ENCODE measurements around the gene ANKH. TPM values are rescaled to one million over a fixed set of nuclear protein-coding genes. Genes with fewer than 3 reads are reported as not detected.
"Not testable (repeated sequence)": the region's sequence is repeated elsewhere in the genome, so short reads cannot be mapped to it uniquely, and the experiment has no call there.

Gene ANKH
- total RNA-seq, 1 experiment from 2014 or later, result 16.9 TPM

DNA sequence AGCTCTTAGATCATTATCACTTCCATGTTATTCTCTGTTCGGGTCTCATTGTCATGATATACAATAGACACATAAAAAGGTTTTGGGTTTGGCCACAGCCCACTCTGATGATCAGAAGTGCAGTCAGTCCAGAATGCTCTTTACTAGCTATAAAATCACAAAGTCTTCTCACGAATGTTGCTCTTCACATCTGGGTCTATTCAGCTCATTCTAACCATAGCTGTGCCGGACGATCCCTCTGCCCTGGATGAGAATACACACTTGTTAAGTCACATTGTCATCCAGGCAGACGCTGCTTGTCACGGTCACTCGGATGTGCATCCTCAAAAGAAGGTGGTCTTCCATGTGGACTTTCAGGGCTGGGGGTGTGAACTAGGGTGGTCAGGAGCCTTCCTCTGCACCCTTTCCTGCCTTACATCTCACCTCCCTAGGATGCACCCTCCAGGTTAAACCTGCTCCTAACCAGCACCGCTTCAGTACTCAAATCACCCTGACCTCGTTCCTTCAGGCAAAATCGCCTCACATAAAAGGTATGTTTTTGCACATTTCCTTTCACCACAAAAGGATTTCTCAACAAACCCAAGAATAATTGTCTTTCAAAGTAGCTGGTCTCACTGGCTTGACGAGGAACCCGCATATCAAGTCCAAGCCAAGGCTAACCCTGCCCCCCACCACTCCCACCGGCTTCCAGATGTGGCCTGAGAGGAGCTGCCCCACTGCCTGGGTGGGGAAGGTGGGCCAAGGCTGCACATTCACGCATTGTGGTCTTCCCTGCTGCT, 21.9 kb downstream of the ANKH start (continued):
- TF ChIP-seq, protein P1, sequence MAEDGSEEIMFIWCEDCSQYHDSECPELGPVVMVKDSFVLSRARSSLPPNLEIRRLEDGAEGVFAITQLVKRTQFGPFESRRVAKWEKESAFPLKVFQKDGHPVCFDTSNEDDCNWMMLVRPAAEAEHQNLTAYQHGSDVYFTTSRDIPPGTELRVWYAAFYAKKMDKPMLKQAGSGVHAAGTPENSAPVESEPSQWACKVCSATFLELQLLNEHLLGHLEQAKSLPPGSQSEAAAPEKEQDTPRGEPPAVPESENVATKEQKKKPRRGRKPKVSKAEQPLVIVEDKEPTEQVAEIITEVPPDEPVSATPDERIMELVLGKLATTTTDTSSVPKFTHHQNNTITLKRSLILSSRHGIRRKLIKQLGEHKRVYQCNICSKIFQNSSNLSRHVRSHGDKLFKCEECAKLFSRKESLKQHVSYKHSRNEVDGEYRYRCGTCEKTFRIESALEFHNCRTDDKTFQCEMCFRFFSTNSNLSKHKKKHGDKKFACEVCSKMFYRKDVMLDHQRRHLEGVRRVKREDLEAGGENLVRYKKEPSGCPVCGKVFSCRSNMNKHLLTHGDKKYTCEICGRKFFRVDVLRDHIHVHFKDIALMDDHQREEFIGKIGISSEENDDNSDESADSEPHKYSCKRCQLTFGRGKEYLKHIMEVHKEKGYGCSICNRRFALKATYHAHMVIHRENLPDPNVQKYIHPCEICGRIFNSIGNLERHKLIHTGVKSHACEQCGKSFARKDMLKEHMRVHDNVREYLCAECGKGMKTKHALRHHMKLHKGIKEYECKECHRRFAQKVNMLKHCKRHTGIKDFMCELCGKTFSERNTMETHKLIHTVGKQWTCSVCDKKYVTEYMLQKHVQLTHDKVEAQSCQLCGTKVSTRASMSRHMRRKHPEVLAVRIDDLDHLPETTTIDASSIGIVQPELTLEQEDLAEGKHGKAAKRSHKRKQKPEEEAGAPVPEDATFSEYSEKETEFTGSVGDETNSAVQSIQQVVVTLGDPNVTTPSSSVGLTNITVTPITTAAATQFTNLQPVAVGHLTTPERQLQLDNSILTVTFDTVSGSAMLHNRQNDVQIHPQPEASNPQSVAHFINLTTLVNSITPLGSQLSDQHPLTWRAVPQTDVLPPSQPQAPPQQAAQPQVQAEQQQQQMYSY (CRISPR knock-in tag; IDR thresholded peaks at IDR 0.05), result no peak
- TF ChIP-seq ETV6 (CRISPR knock-in tag; IDR thresholded peaks at IDR 0.05), result no peak
- TF ChIP-seq JAZF1 (CRISPR knock-in tag; IDR thresholded peaks at IDR 0.05), result no peak
- TF ChIP-seq, protein P2, sequence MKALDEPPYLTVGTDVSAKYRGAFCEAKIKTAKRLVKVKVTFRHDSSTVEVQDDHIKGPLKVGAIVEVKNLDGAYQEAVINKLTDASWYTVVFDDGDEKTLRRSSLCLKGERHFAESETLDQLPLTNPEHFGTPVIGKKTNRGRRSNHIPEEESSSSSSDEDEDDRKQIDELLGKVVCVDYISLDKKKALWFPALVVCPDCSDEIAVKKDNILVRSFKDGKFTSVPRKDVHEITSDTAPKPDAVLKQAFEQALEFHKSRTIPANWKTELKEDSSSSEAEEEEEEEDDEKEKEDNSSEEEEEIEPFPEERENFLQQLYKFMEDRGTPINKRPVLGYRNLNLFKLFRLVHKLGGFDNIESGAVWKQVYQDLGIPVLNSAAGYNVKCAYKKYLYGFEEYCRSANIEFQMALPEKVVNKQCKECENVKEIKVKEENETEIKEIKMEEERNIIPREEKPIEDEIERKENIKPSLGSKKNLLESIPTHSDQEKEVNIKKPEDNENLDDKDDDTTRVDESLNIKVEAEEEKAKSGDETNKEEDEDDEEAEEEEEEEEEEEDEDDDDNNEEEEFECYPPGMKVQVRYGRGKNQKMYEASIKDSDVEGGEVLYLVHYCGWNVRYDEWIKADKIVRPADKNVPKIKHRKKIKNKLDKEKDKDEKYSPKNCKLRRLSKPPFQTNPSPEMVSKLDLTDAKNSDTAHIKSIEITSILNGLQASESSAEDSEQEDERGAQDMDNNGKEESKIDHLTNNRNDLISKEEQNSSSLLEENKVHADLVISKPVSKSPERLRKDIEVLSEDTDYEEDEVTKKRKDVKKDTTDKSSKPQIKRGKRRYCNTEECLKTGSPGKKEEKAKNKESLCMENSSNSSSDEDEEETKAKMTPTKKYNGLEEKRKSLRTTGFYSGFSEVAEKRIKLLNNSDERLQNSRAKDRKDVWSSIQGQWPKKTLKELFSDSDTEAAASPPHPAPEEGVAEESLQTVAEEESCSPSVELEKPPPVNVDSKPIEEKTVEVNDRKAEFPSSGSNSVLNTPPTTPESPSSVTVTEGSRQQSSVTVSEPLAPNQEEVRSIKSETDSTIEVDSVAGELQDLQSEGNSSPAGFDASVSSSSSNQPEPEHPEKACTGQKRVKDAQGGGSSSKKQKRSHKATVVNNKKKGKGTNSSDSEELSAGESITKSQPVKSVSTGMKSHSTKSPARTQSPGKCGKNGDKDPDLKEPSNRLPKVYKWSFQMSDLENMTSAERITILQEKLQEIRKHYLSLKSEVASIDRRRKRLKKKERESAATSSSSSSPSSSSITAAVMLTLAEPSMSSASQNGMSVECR (CRISPR knock-in tag; IDR thresholded peaks at IDR 0.05; ENCODE audit: borderline replicate concordance), result no peak
- TF ChIP-seq, protein P3, sequence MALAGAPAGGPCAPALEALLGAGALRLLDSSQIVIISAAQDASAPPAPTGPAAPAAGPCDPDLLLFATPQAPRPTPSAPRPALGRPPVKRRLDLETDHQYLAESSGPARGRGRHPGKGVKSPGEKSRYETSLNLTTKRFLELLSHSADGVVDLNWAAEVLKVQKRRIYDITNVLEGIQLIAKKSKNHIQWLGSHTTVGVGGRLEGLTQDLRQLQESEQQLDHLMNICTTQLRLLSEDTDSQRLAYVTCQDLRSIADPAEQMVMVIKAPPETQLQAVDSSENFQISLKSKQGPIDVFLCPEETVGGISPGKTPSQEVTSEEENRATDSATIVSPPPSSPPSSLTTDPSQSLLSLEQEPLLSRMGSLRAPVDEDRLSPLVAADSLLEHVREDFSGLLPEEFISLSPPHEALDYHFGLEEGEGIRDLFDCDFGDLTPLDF (CRISPR knock-in tag; IDR thresholded peaks at IDR 0.05), result no peak
- no peak for TF ChIP-seq FOXJ3 (CRISPR knock-in tag; IDR thresholded peaks at IDR 0.05; ENCODE audit: borderline replicate concordance)
- TF ChIP-seq, protein P4, sequence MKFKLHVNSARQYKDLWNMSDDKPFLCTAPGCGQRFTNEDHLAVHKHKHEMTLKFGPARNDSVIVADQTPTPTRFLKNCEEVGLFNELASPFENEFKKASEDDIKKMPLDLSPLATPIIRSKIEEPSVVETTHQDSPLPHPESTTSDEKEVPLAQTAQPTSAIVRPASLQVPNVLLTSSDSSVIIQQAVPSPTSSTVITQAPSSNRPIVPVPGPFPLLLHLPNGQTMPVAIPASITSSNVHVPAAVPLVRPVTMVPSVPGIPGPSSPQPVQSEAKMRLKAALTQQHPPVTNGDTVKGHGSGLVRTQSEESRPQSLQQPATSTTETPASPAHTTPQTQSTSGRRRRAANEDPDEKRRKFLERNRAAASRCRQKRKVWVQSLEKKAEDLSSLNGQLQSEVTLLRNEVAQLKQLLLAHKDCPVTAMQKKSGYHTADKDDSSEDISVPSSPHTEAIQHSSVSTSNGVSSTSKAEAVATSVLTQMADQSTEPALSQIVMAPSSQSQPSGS (CRISPR knock-in tag; IDR thresholded peaks at IDR 0.05; ENCODE audit: borderline replicate concordance, low read depth), result no peak

DNA sequence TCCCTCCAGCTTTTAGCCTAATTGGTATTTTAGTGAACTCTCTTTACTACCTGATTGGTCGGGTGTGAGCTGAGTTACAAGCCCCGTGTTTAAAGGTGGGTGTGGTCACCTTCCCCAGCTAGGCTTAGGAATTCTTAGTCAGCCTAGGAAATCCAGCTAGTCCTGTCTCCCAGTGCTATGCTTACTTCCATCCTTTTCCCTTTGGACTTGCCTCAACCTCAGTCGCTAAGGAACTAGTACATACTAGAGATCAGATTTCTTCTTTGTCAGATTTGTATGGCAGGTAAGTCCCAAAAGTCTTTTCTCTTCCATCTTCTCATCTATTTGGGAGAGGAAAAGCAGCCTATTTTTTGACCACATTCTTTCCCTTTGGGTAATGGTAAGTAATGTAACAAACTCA, 22.6 kb downstream of the ANKH start:
- H3K36me3 Mint-ChIP-seq, H3K27ac Mint-ChIP-seq, ATAC-seq: not testable (repeated sequence)

DNA sequence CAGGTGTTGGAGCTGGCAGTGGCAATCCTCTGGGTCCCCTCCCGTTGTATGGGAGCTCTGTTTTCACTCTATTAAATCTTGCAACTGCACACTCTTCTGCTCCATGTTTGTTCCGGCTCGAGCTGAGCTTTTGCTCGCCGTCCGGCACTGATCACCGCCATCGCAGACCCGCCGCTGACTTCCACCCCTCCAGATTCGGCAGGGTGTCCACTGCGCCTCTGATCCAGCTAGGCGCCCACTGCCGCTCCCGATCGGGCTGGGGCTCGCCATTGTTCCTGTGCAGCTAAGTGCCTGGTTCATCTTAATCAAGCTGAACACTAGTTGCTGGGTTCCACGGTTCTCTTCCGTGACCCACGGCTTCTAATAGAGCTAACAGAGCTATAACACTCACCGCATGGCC, 23.2 kb downstream of the ANKH start:
- Mint-ChIP-seq H3K9me3 (no peaks in the 10 kb centered on the region), H3K4me3 (no peak overlapping the region), H3K27ac (no peak overlapping the region), H3K4me1 (peaks cover 49% of the 10 kb centered on the region), H3K27me3 (ENCODE audit: low read depth) (no peaks in the 10 kb centered on the region), H3K36me3 (no peaks in the 10 kb centered on the region)
- ATAC-seq (no peak), DNase-seq (ENCODE audit: low spot score) (no peak)
- TF ChIP-seq, protein P5, sequence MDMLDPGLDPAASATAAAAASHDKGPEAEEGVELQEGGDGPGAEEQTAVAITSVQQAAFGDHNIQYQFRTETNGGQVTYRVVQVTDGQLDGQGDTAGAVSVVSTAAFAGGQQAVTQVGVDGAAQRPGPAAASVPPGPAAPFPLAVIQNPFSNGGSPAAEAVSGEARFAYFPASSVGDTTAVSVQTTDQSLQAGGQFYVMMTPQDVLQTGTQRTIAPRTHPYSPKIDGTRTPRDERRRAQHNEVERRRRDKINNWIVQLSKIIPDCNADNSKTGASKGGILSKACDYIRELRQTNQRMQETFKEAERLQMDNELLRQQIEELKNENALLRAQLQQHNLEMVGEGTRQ (CRISPR knock-in tag; IDR thresholded peaks at IDR 0.05), result no peak
- TF ChIP-seq ZNF219 (CRISPR knock-in tag; IDR thresholded peaks at IDR 0.05; ENCODE audit: borderline replicate concordance), result no peak
- TF ChIP-seq GABPB1 (CRISPR knock-in tag; IDR thresholded peaks at IDR 0.05), result no peak
- no peak for TF ChIP-seq ZNF121 (CRISPR knock-in tag; IDR thresholded peaks at IDR 0.05)
- no peak for TF ChIP-seq PRRX2 (CRISPR knock-in tag; IDR thresholded peaks at IDR 0.05)
- no peak for TF ChIP-seq ZNF138 (CRISPR knock-in tag; conservative IDR thresholded peaks at IDR 0.05)
- TF ChIP-seq, protein P6, sequence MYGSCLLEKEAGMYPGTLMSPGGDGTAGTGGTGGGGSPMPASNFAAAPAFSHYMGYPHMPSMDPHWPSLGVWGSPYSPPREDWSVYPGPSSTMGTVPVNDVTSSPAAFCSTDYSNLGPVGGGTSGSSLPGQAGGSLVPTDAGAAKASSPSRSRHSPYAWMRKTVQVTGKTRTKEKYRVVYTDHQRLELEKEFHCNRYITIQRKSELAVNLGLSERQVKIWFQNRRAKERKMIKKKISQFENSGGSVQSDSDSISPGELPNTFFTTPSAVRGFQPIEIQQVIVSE (CRISPR knock-in tag; IDR thresholded peaks at IDR 0.05; ENCODE audit: borderline replicate concordance), result no peak
- no peak for TF ChIP-seq ETV6 (CRISPR knock-in tag; IDR thresholded peaks at IDR 0.05)
- no peak for TF ChIP-seq GTF2I (CRISPR knock-in tag; conservative IDR thresholded peaks at IDR 0.05)
- TF ChIP-seq MYBL2 (CRISPR knock-in tag; IDR thresholded peaks at IDR 0.05), result no peak
- TF ChIP-seq, protein P7, sequence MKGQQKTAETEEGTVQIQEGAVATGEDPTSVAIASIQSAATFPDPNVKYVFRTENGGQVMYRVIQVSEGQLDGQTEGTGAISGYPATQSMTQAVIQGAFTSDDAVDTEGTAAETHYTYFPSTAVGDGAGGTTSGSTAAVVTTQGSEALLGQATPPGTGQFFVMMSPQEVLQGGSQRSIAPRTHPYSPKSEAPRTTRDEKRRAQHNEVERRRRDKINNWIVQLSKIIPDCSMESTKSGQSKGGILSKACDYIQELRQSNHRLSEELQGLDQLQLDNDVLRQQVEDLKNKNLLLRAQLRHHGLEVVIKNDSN (CRISPR knock-in tag; IDR thresholded peaks at IDR 0.05), result no peak
- CTCF ChIA-PET, result interaction anchor here (1.0 to 2.1 kb wide), 5 partner anchors 10 to 167 kb away, joined by 3 to 5 read pairs (median 4); no protein-coding TSS in a partner anchor
- POLR2A ChIA-PET, result no interaction called here

More for the DNA sequence above, 22.6 kb downstream of the ANKH start:
- H3K27me3 Mint-ChIP-seq (ENCODE audit: low read depth); DNase-seq (ENCODE audit: low spot score); POLR2A ChIA-PET; H3K4me3 Mint-ChIP-seq; H3K9me3 Mint-ChIP-seq: not testable (repeated sequence)
- H3K4me1 Mint-ChIP-seq, result peaks cover 49% of the 10 kb centered on the region
- CTCF ChIA-PET, result interaction anchor here (1.0 to 2.1 kb wide), 6 partner anchors 9 to 166 kb away, joined by 3 to 7 read pairs (median 4); no protein-coding TSS in a partner anchor
